GM12872 (cell line): Measurements from ENCODE around the gene GSE1.
A peak's percentile ranks its signal among the peaks of the same experiment; 100 is the strongest.

Experiments
- CTCF ChIP-seq: IDR thresholded peaks from 3 replicates; pipeline ENCODE4 v1.5.1; 2011; ENCODE audit warnings: low read depth, mild to moderate bottlenecking, low read length, moderate library complexity; ENCODE audit not compliant: insufficient read depth

The GSE1 gene

GRCh38 chr16:85610446-85611193 is 2.5 kb upstream of the GSE1 start:
- peak; percentile 95 for TF ChIP-seq CTCF

GRCh38 chr16:85611194-85611443 is 2.0 kb upstream of the GSE1 start:
- no peak for TF ChIP-seq CTCF

- no peak; the same call in 2 of the 3 replicates for TF ChIP-seq CTCF
Measured at GRCh38 chr16:85611444-85612190, 1.5 kb upstream of the GSE1 start.

- no peak for TF ChIP-seq CTCF
Measured at GRCh38 chr16:85612191-85612800, 826 bp upstream of the GSE1 start.

GRCh38 chr16:85613604-85614337 is 649 bp downstream of the GSE1 start:
- no peak for TF ChIP-seq CTCF

GRCh38 chr16:85614338-85615013 is 1.4 kb downstream of the GSE1 start:
- no peak for TF ChIP-seq CTCF
